KOPT-K1 (cell line): ENCODE data around the gene PRRT1B.

Experiments used
- H3K27ac ChIP-seq: fragments of 200-600 bp; sonication (generic); 2 replicates; pipeline ENCODE4 v1.5.1; 2016; ENCODE audit warnings: antibody characterized with exemption, mild to moderate bottlenecking, low read depth, low read length; ENCODE audit not compliant: poor library complexity, severe bottlenecking
- H3K36me3 ChIP-seq: fragments of 200-600 bp; sonication (generic); 2 replicates; pipeline ENCODE4 v1.5.1; 2017; ENCODE audit warnings: antibody characterized with exemption, mild to moderate bottlenecking, low read length, moderate library complexity; ENCODE audit not compliant: insufficient read depth
- H3K9me3 ChIP-seq: fragments of 200-600 bp; sonication (generic); 2 replicates; pipeline ENCODE4 v1.5.1; 2017; ENCODE audit warnings: antibody characterized with exemption, low read length, mild to moderate bottlenecking; ENCODE audit not compliant: insufficient read depth, poor library complexity, severe bottlenecking

The PRRT1B gene

GRCh38 chr9:131578731-131579504 lies 33.6 kb downstream of the PRRT1B start:
- Histone ChIP-seq H3K36me3 (peaks cover 65% of the 10 kb centered on the region; the same call in 1 of the 2 replicates), H3K9me3 (no peaks in the 10 kb centered on the region), H3K27ac (peak overlapping the region; percentile 25)

- H3K36me3 ChIP-seq, result peaks cover 74% of the 10 kb centered on the region; the same call in 1 of the 2 replicates
- no peak overlapping the region for H3K27ac ChIP-seq
- H3K9me3 ChIP-seq, result no peaks in the 10 kb centered on the region
Measured at GRCh38 chr9:131579789-131580211, 34.5 kb downstream of the PRRT1B start.

- Histone ChIP-seq H3K36me3 (peaks cover 75% of the 10 kb centered on the region; the same call in 1 of the 2 replicates), H3K27ac (no peak overlapping the region)
Measured at GRCh38 chr9:131580358-131580757, 35.0 kb downstream of the PRRT1B start.

GRCh38 chr9:131582056-131582455 lies 36.7 kb downstream of the PRRT1B start:
- no peaks in the 10 kb centered on the region for H3K9me3 ChIP-seq
- no peak overlapping the region for H3K27ac ChIP-seq
- peaks cover 64% of the 10 kb centered on the region; the same call in 1 of the 2 replicates for H3K36me3 ChIP-seq

More at GRCh38 chr9:131580358-131580757, 35.0 kb downstream of the PRRT1B start:
- no peaks in the 10 kb centered on the region for H3K9me3 ChIP-seq

GRCh38 chr9:131582466-131583336 lies 37.4 kb downstream of the PRRT1B start:
- Histone ChIP-seq H3K9me3 (no peaks in the 10 kb centered on the region), H3K27ac (no peak overlapping the region), H3K36me3 (peaks cover 60% of the 10 kb centered on the region; the same call in 1 of the 2 replicates)

GRCh38 chr9:131583337-131583645 lies 38.0 kb downstream of the PRRT1B start:
- peaks cover 62% of the 10 kb centered on the region; the same call in 1 of the 2 replicates for H3K36me3 ChIP-seq
- H3K9me3 ChIP-seq, result no peaks in the 10 kb centered on the region
- H3K27ac ChIP-seq, result no peak overlapping the region

- H3K36me3 ChIP-seq, result peaks cover 61% of the 10 kb centered on the region; the same call in 1 of the 2 replicates
Measured at GRCh38 chr9:131583836-131584555, 38.7 kb downstream of the PRRT1B start.

GRCh38 chr9:131584858-131585257 lies 39.5 kb downstream of the PRRT1B start:
- H3K27ac ChIP-seq, result peak overlapping the region; percentile 59
- peaks cover 53% of the 10 kb centered on the region; the same call in 1 of the 2 replicates for H3K36me3 ChIP-seq
- H3K9me3 ChIP-seq, result no peaks in the 10 kb centered on the region

More at GRCh38 chr9:131583836-131584555, 38.7 kb downstream of the PRRT1B start:
- H3K9me3 ChIP-seq, result no peaks in the 10 kb centered on the region
- H3K27ac ChIP-seq, result peak overlapping the region; percentile 59

GRCh38 chr9:131585375-131585774 lies 40.1 kb downstream of the PRRT1B start:
- H3K27ac ChIP-seq, result peak overlapping the region; percentile 59
- no peaks in the 10 kb centered on the region for H3K9me3 ChIP-seq
- H3K36me3 ChIP-seq, result peaks cover 48% of the 10 kb centered on the region; the same call in 1 of the 2 replicates

- Histone ChIP-seq H3K36me3 (peaks cover 30% of the 10 kb centered on the region; the same call in 1 of the 2 replicates), H3K9me3 (no peaks in the 10 kb centered on the region), H3K27ac (no peak overlapping the region)
Measured at GRCh38 chr9:131587331-131587730, 42.0 kb downstream of the PRRT1B start.

GRCh38 chr9:131587906-131588305 lies 42.6 kb downstream of the PRRT1B start:
- H3K36me3 ChIP-seq, result peaks cover 25% of the 10 kb centered on the region; the same call in 1 of the 2 replicates
- no peak overlapping the region for H3K27ac ChIP-seq
- no peaks in the 10 kb centered on the region for H3K9me3 ChIP-seq

GRCh38 chr9:131588396-131588795 lies 43.1 kb downstream of the PRRT1B start:
- Histone ChIP-seq H3K27ac (no peak overlapping the region), H3K36me3 (peaks cover 21% of the 10 kb centered on the region; the same call in 1 of the 2 replicates), H3K9me3 (no peaks in the 10 kb centered on the region)

- H3K27ac ChIP-seq, result no peak overlapping the region
- peaks cover 12% of the 10 kb centered on the region; the same call in 1 of the 2 replicates for H3K36me3 ChIP-seq
- H3K9me3 ChIP-seq, result no peaks in the 10 kb centered on the region
Measured at GRCh38 chr9:131589124-131589711, 43.9 kb downstream of the PRRT1B start.

- H3K9me3 ChIP-seq, result no peaks in the 10 kb centered on the region
- peaks cover 11% of the 10 kb centered on the region; the same call in 1 of the 2 replicates for H3K36me3 ChIP-seq
- no peak overlapping the region for H3K27ac ChIP-seq
Measured at GRCh38 chr9:131589993-131590392, 44.7 kb downstream of the PRRT1B start.
